HepG2 (cell line): ENCODE results near the gene TBC1D16. TPM values are rescaled to one million over a fixed set of nuclear protein-coding genes. Genes with fewer than 3 reads are reported as not detected.

ENCODE experiments used
- CENPX ChIP-seq: sonication (generic); formaldehyde crosslinking; IDR thresholded peaks from 2 replicates; pipeline ENCODE4 v1.9.0; 2021; ENCODE audit warnings: mild to moderate bottlenecking, missing genetic modification reagents, moderate library complexity
- ETS1 ChIP-seq: sonication (generic); formaldehyde crosslinking; IDR thresholded peaks from 2 replicates; pipeline ENCODE4 v1.4.0; 2020; ENCODE audit warnings: missing genetic modification reagents
- ETV6 ChIP-seq: sonication (generic); formaldehyde crosslinking; conservative IDR thresholded peaks from 2 replicates; pipeline ENCODE4 v1.4.0; 2020; ENCODE audit warnings: missing genetic modification reagents
- HBP1 ChIP-seq: IDR thresholded peaks from 2 replicates; pipeline ENCODE4 v1.6.1; 2016; ENCODE audit warnings: low read depth, control low read depth
- HIC2 ChIP-seq: sonication (generic); formaldehyde crosslinking; IDR thresholded peaks from 2 replicates; pipeline ENCODE4 v1.9.0; 2022; ENCODE audit warnings: low read depth, missing genetic modification reagents
- KAT2B ChIP-seq: fragments of 150-350 bp; IDR thresholded peaks from 2 replicates; pipeline ENCODE4 v1.6.1; 2014; ENCODE audit warnings: low read depth, low read length, borderline replicate concordance
- KDM2A ChIP-seq: sonication (generic); formaldehyde crosslinking; IDR thresholded peaks from 2 replicates; pipeline ENCODE4 v1.4.0; 2020; ENCODE audit warnings: low read depth, missing genetic modification reagents, borderline replicate concordance
- MIXL1 ChIP-seq: IDR thresholded peaks from 2 replicates; pipeline ENCODE4 v1.6.1; 2016
- REST ChIP-seq, 2 experiments: IDR thresholded peaks; 2 replicates each; pipeline ENCODE4 v1.6.1; 2011 to 2012; ENCODE audit warnings: low read length in 2 of 2, borderline replicate concordance in 1 of 2, low read depth in 1 of 2, mild to moderate bottlenecking in 1 of 2, moderate library complexity in 1 of 2
- RXRA ChIP-seq: sonication (generic); formaldehyde crosslinking; IDR thresholded peaks from 2 replicates; pipeline ENCODE4 v1.5.1; 2020; ENCODE audit warnings: missing genetic modification reagents
- SAFB2 ChIP-seq: sonication (generic); formaldehyde crosslinking; IDR thresholded peaks from 2 replicates; pipeline ENCODE4 v1.5.1; 2020; ENCODE audit warnings: missing genetic modification reagents, low read depth, mild to moderate bottlenecking, borderline replicate concordance
- SIX1 ChIP-seq: sonication (generic); formaldehyde crosslinking; IDR thresholded peaks from 2 replicates; pipeline ENCODE4 v1.4.0; 2020; ENCODE audit warnings: missing genetic modification reagents, borderline replicate concordance
- TAF15 ChIP-seq: fragments of 200-400 bp; formaldehyde crosslinking; IDR thresholded peaks from one replicate; pipeline ENCODE4 v1.6.1; 2018; ENCODE audit warnings: mild to moderate bottlenecking, low read depth, low read length; ENCODE audit not compliant: poor library complexity, severe bottlenecking
- TP53 ChIP-seq: sonication (generic); formaldehyde crosslinking; conservative IDR thresholded peaks from 2 replicates; pipeline ENCODE4 v1.4.0; 2020; ENCODE audit warnings: missing genetic modification reagents
- U2AF1 ChIP-seq: fragments of 200-400 bp; formaldehyde crosslinking; optimal IDR thresholded peaks from 2 replicates; pipeline ENCODE3; 2017; ENCODE audit warnings: mild to moderate bottlenecking, low read depth, low read length
- USF2 ChIP-seq, 2 experiments: sonication (generic) in 1 of 2; formaldehyde crosslinking in 1 of 2; IDR thresholded peaks; 2 replicates each; pipeline versions ENCODE4 v1.5.1 to v1.6.1; 2011 to 2020; ENCODE audit warnings: borderline replicate concordance in 1 of 2, low read depth in 1 of 2, low read length in 1 of 2, mild to moderate bottlenecking in 1 of 2, missing genetic modification reagents in 1 of 2, moderate library complexity in 1 of 2
- ZFP37 ChIP-seq: sonication (generic); formaldehyde crosslinking; IDR thresholded peaks from 2 replicates; pipeline ENCODE4 v1.4.0; 2020; ENCODE audit warnings: missing genetic modification reagents, borderline replicate concordance
- ZNF547 ChIP-seq: sonication (generic); formaldehyde crosslinking; IDR thresholded peaks from 2 replicates; pipeline ENCODE4 v1.5.1; 2020; ENCODE audit warnings: mild to moderate bottlenecking, missing genetic modification reagents
- polyA plus RNA-seq, 8 experiments: library from polyadenylated mRNA; depleted of rRNA in 3 of 8; stranded (reverse) in 7 of 8; unstranded in 1 of 8; fragments of >200 nt; fragmentation: Illumina TruSeq in 4 of 8; extraction: Trizol in 4 of 8; gene quantifications; 2 replicates each; pipeline versions ENCODE4 v1.2.1 to v1.2.3, GENCODE V29; 2011 to 2016; ENCODE audit warnings: low read depth in 4 of 8, missing spikeins in 1 of 8, mixed read lengths in 1 of 8; ENCODE audit not compliant: insufficient read depth in 1 of 8
- total RNA-seq, 5 experiments: library from RNA; depleted of rRNA; stranded (reverse); fragments of >200 nt; fragmentation: Illumina TruSeq; extraction: Trizol; gene quantifications; 2 replicates each; pipeline ENCODE4 v1.2.3, GENCODE V29; 2016; ENCODE audit warnings: low read depth in 1 of 5

Gene TBC1D16
- total and polyA plus RNA-seq, 2 of the 13 experiments (the other 11 are each of a cell fraction or from before 2014, with no cell fraction given) = 14.9 to 24.9 TPM

- no peak; the same call in 1 of the 2 replicates for TF ChIP-seq HIC2 (CRISPR knock-in tag)
- TF ChIP-seq HBP1 (CRISPR knock-in tag) = peak; percentile 33; the same call in 1 of the 2 replicates
- no peak for TF ChIP-seq KDM2A
- no peak for TF ChIP-seq CENPX (CRISPR knock-in tag)
- TF ChIP-seq ETV6 (CRISPR knock-in tag) = no peak; the same call in 1 of the 2 replicates
- TF ChIP-seq KAT2B = no peak
- TF ChIP-seq SAFB2 = no peak
- no peak for TF ChIP-seq RXRA (CRISPR knock-in tag)
- TF ChIP-seq SIX1 (CRISPR knock-in tag) = no peak
- TF ChIP-seq ZFP37 (CRISPR knock-in tag) = no peak; the same call in 1 of the 2 replicates
- no peak for TF ChIP-seq U2AF1
- 0 out of 4 replicates have a peak, but pooled peaks of 1 of the 2 experiments have one; percentile 4 for TF ChIP-seq REST (IDR thresholded peaks at IDR 0.05; ENCODE audit: borderline replicate concordance in 1 of 2, low read depth in 1 of 2, low read length in 2 of 2)
- no peak; the same call in 1 of the 2 replicates for TF ChIP-seq TP53 (CRISPR knock-in tag)
- no peak for TF ChIP-seq USF2 (IDR thresholded peaks at IDR 0.05; ENCODE audit: low read depth, low read length)
- TF ChIP-seq USF2 (CRISPR knock-in tag; IDR thresholded peaks at IDR 0.05; ENCODE audit: borderline replicate concordance) = no peak
- no peak; the same call in 1 of the 2 replicates for TF ChIP-seq ZNF547 (CRISPR knock-in tag)
- no peak for TF ChIP-seq MIXL1 (CRISPR knock-in tag)
- TF ChIP-seq ETS1 (CRISPR knock-in tag) = no peak
- TF ChIP-seq TAF15 = no peak
These were observed 42.9 kb downstream of the TBC1D16 start (continued) for GRCh38 chr17:79992649-79993389.
